ENCODE data around the gene GET3.

Gene GET3

DNA sequence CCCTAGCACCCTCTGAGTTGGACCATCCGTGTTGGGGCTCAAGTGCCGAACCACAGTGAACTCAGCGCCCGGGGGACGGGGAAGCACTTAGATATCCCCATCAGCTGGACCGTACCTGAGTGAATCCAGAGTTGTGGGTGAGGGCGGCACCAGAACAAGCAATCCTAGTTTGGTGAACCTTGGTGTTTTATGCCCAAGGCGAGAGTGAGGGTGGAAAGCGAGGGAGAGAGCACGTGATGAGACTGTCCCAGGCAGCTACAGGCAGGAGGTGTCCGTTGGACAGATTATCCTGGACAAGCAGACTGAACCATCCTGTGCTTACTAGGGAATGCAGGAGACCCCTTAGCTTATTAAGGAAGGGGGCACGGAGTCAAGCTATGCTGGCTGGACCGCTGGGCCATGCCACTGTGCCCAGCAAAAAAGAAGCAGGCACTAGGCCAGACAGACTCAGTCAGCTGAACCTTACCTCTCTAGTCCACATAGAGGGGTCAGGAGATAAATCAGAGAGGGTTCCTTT is 596 bp downstream of the GET3 start:
- TF ChIP-seq, protein P1, sequence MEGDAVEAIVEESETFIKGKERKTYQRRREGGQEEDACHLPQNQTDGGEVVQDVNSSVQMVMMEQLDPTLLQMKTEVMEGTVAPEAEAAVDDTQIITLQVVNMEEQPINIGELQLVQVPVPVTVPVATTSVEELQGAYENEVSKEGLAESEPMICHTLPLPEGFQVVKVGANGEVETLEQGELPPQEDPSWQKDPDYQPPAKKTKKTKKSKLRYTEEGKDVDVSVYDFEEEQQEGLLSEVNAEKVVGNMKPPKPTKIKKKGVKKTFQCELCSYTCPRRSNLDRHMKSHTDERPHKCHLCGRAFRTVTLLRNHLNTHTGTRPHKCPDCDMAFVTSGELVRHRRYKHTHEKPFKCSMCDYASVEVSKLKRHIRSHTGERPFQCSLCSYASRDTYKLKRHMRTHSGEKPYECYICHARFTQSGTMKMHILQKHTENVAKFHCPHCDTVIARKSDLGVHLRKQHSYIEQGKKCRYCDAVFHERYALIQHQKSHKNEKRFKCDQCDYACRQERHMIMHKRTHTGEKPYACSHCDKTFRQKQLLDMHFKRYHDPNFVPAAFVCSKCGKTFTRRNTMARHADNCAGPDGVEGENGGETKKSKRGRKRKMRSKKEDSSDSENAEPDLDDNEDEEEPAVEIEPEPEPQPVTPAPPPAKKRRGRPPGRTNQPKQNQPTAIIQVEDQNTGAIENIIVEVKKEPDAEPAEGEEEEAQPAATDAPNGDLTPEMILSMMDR (IDR thresholded peaks at IDR 0.05; ENCODE audit: low read length, missing control alignments), result no peak
- H3K4me3 ChIP-seq (replicated peaks; ENCODE audit: low read depth, low read length), result peak overlapping the region; percentile 94
- DNase-seq (ENCODE audit: low read depth), result no peak

DNA sequence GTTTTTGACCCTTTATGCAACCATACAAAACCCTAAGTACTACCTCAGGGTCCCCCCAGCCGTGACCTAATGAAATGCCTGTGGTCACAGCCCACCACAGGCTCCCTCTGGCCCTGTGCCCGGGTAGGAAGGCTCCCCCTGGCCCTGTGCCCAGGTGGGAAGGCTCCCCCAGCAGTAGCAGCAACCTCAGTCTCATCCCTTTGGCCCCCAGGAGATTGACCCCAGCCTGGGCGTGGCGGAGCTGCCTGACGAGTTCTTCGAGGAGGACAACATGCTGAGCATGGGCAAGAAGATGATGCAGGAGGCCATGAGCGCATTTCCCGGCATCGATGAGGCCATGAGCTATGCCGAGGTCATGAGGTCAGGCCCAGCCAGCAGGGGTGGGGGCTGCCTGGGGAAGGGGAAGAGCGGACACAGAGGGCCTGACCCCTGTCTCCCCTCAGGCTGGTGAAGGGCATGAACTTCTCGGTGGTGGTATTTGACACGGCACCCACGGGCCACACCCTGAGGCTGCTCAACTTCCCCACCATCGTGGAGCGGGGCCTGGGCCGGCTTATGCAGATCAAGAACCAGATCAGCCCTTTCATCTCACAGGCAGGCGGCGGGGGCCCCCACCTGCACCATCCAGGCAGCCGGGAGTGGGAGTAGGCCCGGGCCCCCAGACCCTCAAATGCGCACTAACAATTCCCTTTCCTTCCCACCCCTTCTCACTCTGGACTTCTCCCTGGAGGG is 8.0 kb downstream of the GET3 start:
- no peak overlapping the region for H3K4me3 ChIP-seq (replicated peaks; ENCODE audit: low read depth, low read length)
- no peak for DNase-seq (ENCODE audit: low read depth)
- TF ChIP-seq, protein P1 (IDR thresholded peaks at IDR 0.05; ENCODE audit: low read length, missing control alignments), result no peak

DNA sequence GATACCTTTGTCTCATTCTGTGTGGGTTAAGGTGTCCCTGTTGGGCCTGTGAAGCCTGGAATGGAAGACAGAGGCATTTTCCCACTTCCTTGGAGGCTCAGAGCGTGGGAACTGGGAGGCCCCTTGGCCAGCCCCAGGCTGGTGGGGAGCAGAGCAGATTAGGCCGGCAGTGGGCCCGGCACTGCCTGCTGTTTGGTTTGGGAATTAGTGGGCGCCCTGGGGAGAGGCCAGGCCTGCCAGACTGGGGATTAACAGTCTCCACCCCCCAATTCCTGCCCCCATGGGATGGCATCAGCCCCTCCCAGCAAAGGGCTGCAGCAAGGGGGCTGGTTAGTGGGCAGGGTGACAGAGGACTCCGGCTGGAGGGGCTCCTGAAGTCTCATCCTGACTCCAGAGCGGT is 11.2 kb downstream of the GET3 start:
- no peak overlapping the region for H3K4me3 ChIP-seq (replicated peaks; ENCODE audit: low read depth, low read length)
- TF ChIP-seq, protein P1 (IDR thresholded peaks at IDR 0.05; ENCODE audit: low read length, missing control alignments), result no peak
- no peak for DNase-seq (ENCODE audit: low read depth)

DNA sequence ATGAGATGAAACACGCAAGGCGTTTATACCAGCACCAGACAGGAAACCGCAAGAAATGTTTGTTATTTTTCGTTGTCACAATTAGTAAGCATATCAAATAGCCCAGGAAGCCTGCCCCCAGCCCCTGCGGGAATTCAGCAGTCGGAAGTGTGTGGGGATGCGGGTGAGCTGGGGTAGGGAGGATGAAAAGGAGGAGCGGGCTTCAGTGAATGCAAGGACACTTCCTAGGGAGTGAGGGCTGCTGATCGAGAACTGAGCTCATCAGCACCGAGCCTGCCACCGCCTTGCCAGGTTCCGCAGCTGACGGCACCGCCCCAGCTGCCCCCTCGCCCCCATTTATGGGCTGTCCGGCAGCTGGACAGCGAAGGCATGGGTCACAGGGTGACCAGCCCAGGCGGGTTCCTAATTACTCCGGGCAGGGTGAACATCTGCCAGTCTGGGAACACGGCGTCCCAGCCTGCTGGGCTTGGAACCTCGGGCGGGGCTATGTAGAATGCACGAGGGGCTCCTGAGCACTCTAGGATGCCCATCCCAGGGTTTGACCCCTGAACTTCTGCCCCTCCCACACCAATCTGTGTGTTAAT is 12.7 kb downstream of the GET3 start:
- DNase-seq (ENCODE audit: low read depth), result peak; percentile 23
- TF ChIP-seq, protein P1 (IDR thresholded peaks at IDR 0.05; ENCODE audit: low read length, missing control alignments), result no peak
- no peak overlapping the region for H3K4me3 ChIP-seq (replicated peaks; ENCODE audit: low read depth, low read length)

DNA sequence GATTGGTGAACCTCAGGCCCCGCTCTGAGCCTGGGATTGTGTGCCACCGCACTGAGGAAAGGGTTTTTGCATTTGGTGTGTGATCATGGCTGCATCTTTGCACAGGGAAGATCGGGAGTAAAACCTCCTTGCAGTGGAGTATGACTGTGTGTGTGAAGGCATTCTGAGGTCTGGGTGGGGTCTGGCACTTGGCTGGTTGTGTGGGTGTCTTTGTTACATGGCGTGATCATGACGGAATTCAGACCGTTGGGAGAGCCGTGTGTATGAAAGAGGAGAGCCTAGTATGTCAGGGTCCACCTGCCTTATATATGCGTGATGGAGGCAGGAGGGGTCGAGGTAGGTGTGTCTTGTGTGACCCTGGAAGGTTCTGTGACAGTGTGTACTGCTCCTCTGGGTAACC is 13.6 kb downstream of the GET3 start:
- no peak for DNase-seq (ENCODE audit: low read depth)
- TF ChIP-seq, protein P1 (IDR thresholded peaks at IDR 0.05; ENCODE audit: low read length, missing control alignments), result no peak
- H3K4me3 ChIP-seq (replicated peaks; ENCODE audit: low read depth, low read length), result no peak overlapping the region

DNA sequence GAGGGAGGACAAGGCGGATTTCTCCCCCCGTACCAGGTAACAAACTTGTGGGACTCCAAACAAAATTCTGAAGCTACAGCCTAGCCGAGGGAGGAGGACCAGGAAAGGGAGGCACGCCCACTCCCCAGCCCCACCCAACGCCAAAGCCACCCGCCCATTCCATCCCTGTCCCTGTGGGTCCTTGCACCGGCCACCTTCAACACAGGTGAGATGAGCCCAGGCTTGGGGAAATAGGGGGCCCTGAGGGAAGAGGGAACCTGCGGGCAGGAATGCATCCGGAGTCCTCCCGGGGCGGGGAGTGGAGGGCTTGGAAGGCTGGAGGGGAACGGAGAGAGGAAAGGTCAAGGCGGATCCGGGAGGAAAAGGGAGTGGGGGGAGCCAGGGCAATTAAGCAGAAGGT is 14.3 kb downstream of the GET3 start, which contains the start of gene BEST2:
Gene BEST2 (plus strand): TSS at position 157 of the 400 bp plus-strand sequence. CDS start 802 bp downstream, outside the sequence.
- H3K4me3 ChIP-seq (replicated peaks; ENCODE audit: low read depth, low read length), result no peak within 1 kb of the TSS
- TF ChIP-seq, protein P1 (IDR thresholded peaks at IDR 0.05; ENCODE audit: low read length, missing control alignments), result no peak
- no peak for DNase-seq (ENCODE audit: low read depth)
